ENCODE results near the gene HSPB6.

Gene HSPB6

DNA sequence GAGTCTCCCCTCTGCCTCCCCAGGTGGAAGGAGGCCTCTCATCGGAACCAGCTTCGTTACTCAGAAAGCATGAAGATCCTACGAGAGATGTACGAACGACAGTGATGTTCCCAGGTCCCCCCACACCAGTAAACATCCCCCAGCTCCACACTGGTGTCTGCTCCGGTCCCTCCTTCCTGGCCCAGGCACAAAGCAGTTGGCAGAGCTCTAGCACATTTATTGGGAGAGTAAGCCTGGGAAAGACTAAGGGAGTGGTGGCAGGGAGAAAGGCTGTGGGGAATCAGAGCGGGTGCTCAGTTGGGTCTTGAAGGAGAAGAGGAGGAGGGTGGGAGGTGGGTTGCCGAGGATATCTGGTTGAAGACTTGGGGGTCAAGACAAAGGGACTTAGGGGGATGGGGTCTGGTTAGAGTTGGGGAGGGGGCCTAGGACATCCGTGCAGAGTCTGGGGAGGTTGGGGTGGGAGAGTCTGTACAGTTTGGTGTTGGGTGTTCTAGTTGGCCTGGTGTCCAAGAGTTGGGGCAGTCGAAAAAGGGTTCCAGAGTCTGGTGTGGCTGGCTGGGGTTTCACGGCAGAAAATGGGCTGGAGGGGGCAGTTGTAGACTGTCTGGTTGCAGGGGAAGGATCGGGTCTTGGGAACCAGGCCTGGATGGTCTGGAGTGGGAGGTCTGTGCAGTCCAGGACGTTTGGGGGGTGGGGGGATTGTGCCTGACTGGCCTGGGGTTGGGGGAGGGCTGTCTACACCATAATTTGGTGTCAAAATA, 2.3 kb downstream of the HSPB6 start:
- no peak overlapping the region for H2AFZ ChIP-seq (ENCODE audit: low read length)
- no peak for TF ChIP-seq EZH2phosphoT487 (IDR thresholded peaks at IDR 0.05; ENCODE audit: borderline replicate concordance)
- TF ChIP-seq, protein P1, sequence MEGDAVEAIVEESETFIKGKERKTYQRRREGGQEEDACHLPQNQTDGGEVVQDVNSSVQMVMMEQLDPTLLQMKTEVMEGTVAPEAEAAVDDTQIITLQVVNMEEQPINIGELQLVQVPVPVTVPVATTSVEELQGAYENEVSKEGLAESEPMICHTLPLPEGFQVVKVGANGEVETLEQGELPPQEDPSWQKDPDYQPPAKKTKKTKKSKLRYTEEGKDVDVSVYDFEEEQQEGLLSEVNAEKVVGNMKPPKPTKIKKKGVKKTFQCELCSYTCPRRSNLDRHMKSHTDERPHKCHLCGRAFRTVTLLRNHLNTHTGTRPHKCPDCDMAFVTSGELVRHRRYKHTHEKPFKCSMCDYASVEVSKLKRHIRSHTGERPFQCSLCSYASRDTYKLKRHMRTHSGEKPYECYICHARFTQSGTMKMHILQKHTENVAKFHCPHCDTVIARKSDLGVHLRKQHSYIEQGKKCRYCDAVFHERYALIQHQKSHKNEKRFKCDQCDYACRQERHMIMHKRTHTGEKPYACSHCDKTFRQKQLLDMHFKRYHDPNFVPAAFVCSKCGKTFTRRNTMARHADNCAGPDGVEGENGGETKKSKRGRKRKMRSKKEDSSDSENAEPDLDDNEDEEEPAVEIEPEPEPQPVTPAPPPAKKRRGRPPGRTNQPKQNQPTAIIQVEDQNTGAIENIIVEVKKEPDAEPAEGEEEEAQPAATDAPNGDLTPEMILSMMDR (conservative IDR thresholded peaks at IDR 0.05; ENCODE audit: low read length) = no peak
- no peaks in the 10 kb centered on the region for H4K20me1 ChIP-seq (ENCODE audit: insufficient read depth, low read length, poor library complexity, severe bottlenecking)
- no peaks in the 10 kb centered on the region for H3K9me3 ChIP-seq (ENCODE audit: insufficient read depth, low read depth, low read length)
- H3K9ac ChIP-seq (ENCODE audit: low read depth, low read length, poor library complexity, severe bottlenecking) = no peak overlapping the region
- no peaks in the 10 kb centered on the region for H3K27me3 ChIP-seq (ENCODE audit: insufficient read depth, low read length, poor library complexity, severe bottlenecking)
- H3K4me1 ChIP-seq (ENCODE audit: insufficient read depth, low read length, poor library complexity, severe bottlenecking) = peaks cover 18% of the 10 kb centered on the region
- H3K36me3 ChIP-seq (ENCODE audit: insufficient read depth, low read length) = no peaks in the 10 kb centered on the region; the same call in 1 of the 2 replicates
- no peak overlapping the region for H3K4me2 ChIP-seq (ENCODE audit: low read depth, low read length, poor library complexity, severe bottlenecking)
- no peaks in the 10 kb centered on the region for H3K9me2 ChIP-seq (replicated peaks; ENCODE audit: low read depth, low read length)
- H3F3A ChIP-seq (ENCODE audit: low read depth) = no peaks in the 10 kb centered on the region
- no peak overlapping the region for H3K4me3 ChIP-seq (ENCODE audit: low read length, poor library complexity, severe bottlenecking)
- H3K79me2 ChIP-seq (ENCODE audit: insufficient read depth, low read length) = peaks cover 15% of the 10 kb centered on the region; the same call in 1 of the 2 replicates

DNA sequence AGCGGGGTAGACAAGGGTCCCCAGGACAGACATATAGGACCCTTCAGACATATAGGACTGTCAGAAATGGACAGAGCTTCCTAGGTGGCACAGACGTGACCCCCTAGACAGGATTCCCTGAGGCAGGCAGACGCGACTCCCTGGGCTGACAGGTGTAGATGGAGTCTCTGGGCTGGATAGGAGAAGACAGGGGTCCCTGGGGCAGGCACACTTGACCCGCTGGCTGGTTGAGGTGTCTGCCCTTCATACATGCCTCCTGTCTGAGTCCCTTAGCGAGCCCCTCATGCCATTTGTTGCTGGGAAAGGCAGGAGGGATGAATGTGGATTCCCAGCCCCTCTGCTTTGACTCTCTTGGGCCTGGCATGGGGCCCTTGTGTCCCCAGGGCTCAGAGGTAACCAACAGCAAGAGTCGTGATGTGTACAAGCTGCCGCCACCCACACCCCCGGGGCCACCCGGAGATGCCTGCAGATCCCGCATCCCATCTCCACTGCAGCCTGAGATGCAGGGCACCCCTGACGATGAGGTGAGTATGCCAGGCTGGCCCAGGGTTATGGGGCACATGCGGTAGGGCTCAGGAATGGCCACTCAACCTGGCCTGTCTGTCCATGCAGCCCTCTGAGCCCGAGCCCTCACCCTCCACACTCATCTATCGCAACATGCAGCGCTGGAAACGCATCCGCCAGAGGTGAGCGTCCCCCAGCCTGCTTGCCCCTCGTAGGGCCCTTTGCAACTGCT, 3.0 kb downstream of the HSPB6 start:
- Histone ChIP-seq H3K79me2 (ENCODE audit: insufficient read depth, low read length) (peaks cover 11% of the 10 kb centered on the region; the same call in 1 of the 2 replicates), H3K9me2 (replicated peaks; ENCODE audit: low read depth, low read length) (no peaks in the 10 kb centered on the region), H2AFZ (ENCODE audit: low read length) (no peak overlapping the region), H3K27me3 (ENCODE audit: insufficient read depth, low read length, poor library complexity, severe bottlenecking) (no peaks in the 10 kb centered on the region), H4K20me1 (ENCODE audit: insufficient read depth, low read length, poor library complexity, severe bottlenecking) (no peaks in the 10 kb centered on the region), H3K9ac (ENCODE audit: low read depth, low read length, poor library complexity, severe bottlenecking) (no peak overlapping the region), H3K36me3 (ENCODE audit: insufficient read depth, low read length) (no peaks in the 10 kb centered on the region; the same call in 1 of the 2 replicates), H3K4me3 (ENCODE audit: low read length, poor library complexity, severe bottlenecking) (no peak overlapping the region), H3K9me3 (ENCODE audit: insufficient read depth, low read depth, low read length) (no peaks in the 10 kb centered on the region), H3K4me1 (ENCODE audit: insufficient read depth, low read length, poor library complexity, severe bottlenecking) (peaks cover 15% of the 10 kb centered on the region), H3K4me2 (ENCODE audit: low read depth, low read length, poor library complexity, severe bottlenecking) (no peak overlapping the region), H3F3A (ENCODE audit: low read depth) (no peaks in the 10 kb centered on the region)
- TF ChIP-seq, protein P1 (conservative IDR thresholded peaks at IDR 0.05; ENCODE audit: low read length) = no peak
- no peak for TF ChIP-seq EZH2phosphoT487 (IDR thresholded peaks at IDR 0.05; ENCODE audit: borderline replicate concordance)

DNA sequence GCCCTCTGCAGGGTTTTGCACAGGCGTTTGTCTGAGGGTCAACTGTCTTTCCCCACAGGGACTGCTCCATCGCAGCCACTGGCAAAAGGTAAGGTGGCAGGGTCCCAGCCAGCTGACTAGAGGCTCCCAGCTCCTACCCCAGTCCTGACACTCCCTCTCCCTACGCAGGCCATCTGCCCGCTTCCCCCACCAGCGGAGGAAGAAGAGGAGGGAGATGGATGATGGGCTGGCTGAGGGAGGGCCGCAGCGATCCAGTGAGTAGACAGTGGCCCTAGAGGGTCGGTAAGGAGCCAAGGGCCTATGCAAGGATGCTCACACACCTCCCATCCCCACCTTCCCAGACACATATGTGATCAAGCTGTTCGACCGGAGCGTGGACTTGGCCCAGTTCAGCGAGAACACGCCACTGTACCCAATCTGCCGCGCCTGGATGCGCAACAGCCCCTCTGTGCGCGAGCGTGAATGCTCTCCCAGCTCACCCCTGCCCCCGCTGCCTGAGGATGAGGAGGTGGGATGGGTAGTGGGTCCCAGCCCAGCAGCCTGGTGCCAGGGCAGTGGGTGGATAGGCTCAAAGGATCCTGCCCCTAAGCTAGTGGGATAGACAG, 4.0 kb downstream of the HSPB6 start:
- Histone ChIP-seq H3F3A (ENCODE audit: low read depth) (no peaks in the 10 kb centered on the region), H3K9me2 (replicated peaks; ENCODE audit: low read depth, low read length) (no peaks in the 10 kb centered on the region), H3K79me2 (ENCODE audit: insufficient read depth, low read length) (peaks cover 13% of the 10 kb centered on the region; the same call in 1 of the 2 replicates), H3K9me3 (ENCODE audit: insufficient read depth, low read depth, low read length) (no peaks in the 10 kb centered on the region), H3K4me3 (ENCODE audit: low read length, poor library complexity, severe bottlenecking) (no peak overlapping the region), H3K4me2 (ENCODE audit: low read depth, low read length, poor library complexity, severe bottlenecking) (no peak overlapping the region), H3K27me3 (ENCODE audit: insufficient read depth, low read length, poor library complexity, severe bottlenecking) (no peaks in the 10 kb centered on the region), H4K20me1 (ENCODE audit: insufficient read depth, low read length, poor library complexity, severe bottlenecking) (no peaks in the 10 kb centered on the region), H3K4me1 (ENCODE audit: insufficient read depth, low read length, poor library complexity, severe bottlenecking) (peaks cover 17% of the 10 kb centered on the region), H3K9ac (ENCODE audit: low read depth, low read length, poor library complexity, severe bottlenecking) (no peak overlapping the region), H3K36me3 (ENCODE audit: insufficient read depth, low read length) (no peaks in the 10 kb centered on the region; the same call in 1 of the 2 replicates), H2AFZ (ENCODE audit: low read length) (no peak overlapping the region)
- TF ChIP-seq EZH2phosphoT487 (IDR thresholded peaks at IDR 0.05; ENCODE audit: borderline replicate concordance) = no peak
- TF ChIP-seq, protein P1 (conservative IDR thresholded peaks at IDR 0.05; ENCODE audit: low read length) = no peak
